BJ (cell line): ENCODE measurements around the gene ST8SIA1. TPM values are rescaled to one million over a fixed set of nuclear protein-coding genes. Genes with fewer than 3 reads are reported as not detected.
"Not testable (repeated sequence)": the region's sequence is repeated elsewhere in the genome, so short reads cannot be mapped to it uniquely, and the experiment has no call there.

Experiments
- CTCF ChIA-PET: fragments of 350-600 bp; formaldehyde crosslinking; extraction: SDS; loops from one replicate; lab custom pipeline; 2021; ENCODE audit warnings: antibody characterized with exemption, inconsistent platforms; lab: Yijun Ruan, JAX
- POLR2A ChIA-PET: fragments of 300-600 bp; sonication (Branson Sonifier 250); formaldehyde crosslinking; extraction: SDS; loops from one replicate; lab custom pipeline; 2021; ENCODE audit warnings: antibody characterized with exemption; lab: Charles Lee
- DNase-seq: peaks from one replicate; pipeline ENCODE4 v3.0.0-alpha.2; 2011; ENCODE audit warnings: low read depth
- H3K27me3 ChIP-seq: 2 replicates; pipeline ENCODE4 v1.6.0; 2011; ENCODE audit warnings: low read length; ENCODE audit not compliant: control insufficient read depth, insufficient read depth
- H3K36me3 ChIP-seq: 2 replicates; pipeline ENCODE4 v1.5.1; 2011; ENCODE audit warnings: low read length; ENCODE audit not compliant: control insufficient read depth, insufficient read depth
- H3K4me3 ChIP-seq: 2 replicates; pipeline ENCODE4 v1.5.1; 2011; ENCODE audit warnings: low read depth, mild to moderate bottlenecking, control low read depth, low read length
- polyA minus RNA-seq: library from RNA; depleted of rRNA, polyadenylated mRNA; stranded (reverse); fragments of >200 nt; gene quantifications from 2 replicates; pipeline ENCODE4 v1.2.3, GENCODE V29; 2011; rRNA and poly(A)+ RNA removed
- polyA plus RNA-seq: library from polyadenylated mRNA; depleted of rRNA; stranded (reverse); fragments of >200 nt; gene quantifications from 2 replicates; pipeline ENCODE4 v1.2.3, GENCODE V29; 2011; rRNA removed
- TF ChIP-seq, protein P1 (sequence below): IDR thresholded peaks from 2 replicates; pipeline ENCODE4 v1.5.1; 2011; ENCODE audit warnings: low read depth, mild to moderate bottlenecking, control low read depth, inconsistent platforms, low read length, moderate library complexity; ENCODE audit not compliant: insufficient read depth

The ST8SIA1 gene
- polyA plus RNA-seq (not detected in 2 replicates), polyA minus RNA-seq (not detected in 2 replicates)

DNA sequence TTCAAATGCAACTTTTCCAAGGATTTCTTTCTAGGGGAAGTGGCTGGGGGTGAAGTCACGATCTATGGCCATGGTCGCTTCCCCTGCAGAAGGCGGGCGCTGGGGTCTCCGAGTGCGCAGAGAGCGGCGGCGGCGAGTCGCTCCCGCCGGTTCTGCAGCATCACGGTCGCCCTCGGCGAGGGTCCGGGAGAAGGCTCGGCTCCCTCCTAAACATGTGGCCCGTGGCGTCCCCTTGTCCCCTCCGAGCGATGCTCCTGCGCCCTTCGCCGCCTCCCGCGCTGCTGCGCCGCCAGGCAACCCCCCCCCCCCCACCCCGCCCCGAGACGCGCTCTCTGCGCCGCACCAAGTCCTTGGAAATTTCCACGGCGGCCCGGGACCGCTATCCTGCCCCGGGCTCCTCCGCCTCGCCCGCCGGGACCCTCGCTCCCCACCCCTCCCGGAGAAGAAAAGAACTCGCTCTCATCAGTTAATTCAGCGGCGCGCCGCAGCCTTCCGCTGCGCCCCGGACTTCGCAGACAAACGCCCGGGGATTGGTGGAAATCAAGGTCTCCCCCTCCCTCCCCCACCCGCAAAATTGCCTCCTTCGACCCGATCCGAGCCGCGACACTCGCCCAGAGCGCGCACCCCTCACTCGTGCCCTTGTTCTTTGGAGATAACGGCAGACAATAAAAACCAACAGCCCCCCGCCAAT lies at the start of gene ST8SIA1:
ST8SIA1 (minus strand) TSS at position 298 of the 691 bp plus-strand sequence. CDS start 475 bp downstream, outside the sequence.
- CTCF ChIA-PET = interaction anchor here (0.7 to 1.9 kb wide), 8 partner anchors 102 to 637 kb away, joined by 3 to 14 read pairs (median 5); no protein-coding TSS in a partner anchor

DNA sequence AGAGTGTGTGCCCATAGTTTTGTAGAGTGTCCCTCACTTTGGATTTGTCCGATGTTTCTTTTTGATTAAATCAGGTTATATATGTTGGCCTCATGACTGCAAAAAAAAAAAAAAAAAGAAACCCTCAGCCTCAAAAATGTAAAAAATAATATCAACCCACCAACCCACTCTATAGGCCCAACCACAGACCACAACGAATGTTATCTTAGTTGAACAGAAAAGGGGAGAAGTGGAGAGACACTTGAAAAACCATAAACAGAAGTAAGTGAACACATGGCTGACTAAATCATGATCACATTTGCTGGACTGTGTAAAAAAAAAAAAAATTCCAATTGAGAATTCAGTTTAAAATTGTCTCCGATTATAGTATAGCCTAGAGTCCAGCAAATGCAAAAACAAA lies 45.5 kb upstream of the ST8SIA1 start:
- TF ChIP-seq, protein P1, sequence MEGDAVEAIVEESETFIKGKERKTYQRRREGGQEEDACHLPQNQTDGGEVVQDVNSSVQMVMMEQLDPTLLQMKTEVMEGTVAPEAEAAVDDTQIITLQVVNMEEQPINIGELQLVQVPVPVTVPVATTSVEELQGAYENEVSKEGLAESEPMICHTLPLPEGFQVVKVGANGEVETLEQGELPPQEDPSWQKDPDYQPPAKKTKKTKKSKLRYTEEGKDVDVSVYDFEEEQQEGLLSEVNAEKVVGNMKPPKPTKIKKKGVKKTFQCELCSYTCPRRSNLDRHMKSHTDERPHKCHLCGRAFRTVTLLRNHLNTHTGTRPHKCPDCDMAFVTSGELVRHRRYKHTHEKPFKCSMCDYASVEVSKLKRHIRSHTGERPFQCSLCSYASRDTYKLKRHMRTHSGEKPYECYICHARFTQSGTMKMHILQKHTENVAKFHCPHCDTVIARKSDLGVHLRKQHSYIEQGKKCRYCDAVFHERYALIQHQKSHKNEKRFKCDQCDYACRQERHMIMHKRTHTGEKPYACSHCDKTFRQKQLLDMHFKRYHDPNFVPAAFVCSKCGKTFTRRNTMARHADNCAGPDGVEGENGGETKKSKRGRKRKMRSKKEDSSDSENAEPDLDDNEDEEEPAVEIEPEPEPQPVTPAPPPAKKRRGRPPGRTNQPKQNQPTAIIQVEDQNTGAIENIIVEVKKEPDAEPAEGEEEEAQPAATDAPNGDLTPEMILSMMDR = no peak
- Histone ChIP-seq H3K36me3 (no peaks in the 10 kb centered on the region), H3K27me3 (no peaks in the 10 kb centered on the region), H3K4me3 (no peak overlapping the region)
- POLR2A ChIA-PET = no interaction called here
- DNase-seq = no peak
- CTCF ChIA-PET = no interaction called here

More for the DNA sequence above, at the start of gene ST8SIA1:
- Histone ChIP-seq H3K27me3 (peaks cover 22% of the 10 kb centered on the region), H3K4me3 (peak within 1 kb of the TSS; percentile 26), H3K36me3 (no peaks in the 10 kb centered on the region)
- TF ChIP-seq, protein P1 = no peak
- no peak for DNase-seq
- POLR2A ChIA-PET = no interaction called here

DNA sequence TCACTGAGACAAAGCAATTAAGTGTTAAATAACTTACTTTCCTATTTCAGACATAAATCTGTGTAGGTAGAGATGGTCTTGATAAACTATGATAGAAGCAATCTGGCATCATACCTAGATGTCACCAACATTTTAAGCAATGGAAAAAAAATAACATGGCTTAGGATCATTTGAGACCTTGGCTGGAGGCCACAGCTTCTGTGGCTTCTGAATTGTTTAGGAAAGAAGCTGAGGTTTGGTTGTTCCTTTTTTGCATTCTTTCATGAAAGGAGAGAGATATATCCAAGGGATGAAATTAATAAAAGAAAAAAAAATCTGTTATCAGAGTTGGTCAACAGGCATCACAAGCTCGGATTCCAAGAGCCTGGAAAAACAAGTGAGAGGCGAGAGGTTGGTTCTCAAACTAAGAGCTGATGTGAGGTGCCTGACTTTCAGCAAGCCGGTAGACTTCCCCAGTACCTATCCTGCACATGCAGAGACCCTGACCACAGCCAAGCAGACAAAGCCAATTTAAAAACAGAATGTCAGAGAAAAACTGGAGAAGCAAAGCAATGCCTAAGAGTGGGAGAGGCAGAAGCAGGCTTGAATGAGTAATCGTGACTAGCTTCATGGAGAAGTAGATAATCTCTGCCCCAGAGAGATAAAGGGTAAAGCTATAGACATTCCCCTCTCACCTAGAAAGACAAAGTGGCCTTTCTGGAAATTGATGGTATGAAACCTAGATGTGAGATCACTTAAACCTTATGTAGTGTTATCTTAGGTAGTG lies 43.4 kb upstream of the ST8SIA1 start:
- DNase-seq = no peak
- ChIA-PET POLR2A (no interaction called here), CTCF (no interaction called here)
- Histone ChIP-seq H3K27me3 (no peaks in the 10 kb centered on the region), H3K4me3 (no peak overlapping the region), H3K36me3 (no peaks in the 10 kb centered on the region)
- TF ChIP-seq, protein P1 = no peak

DNA sequence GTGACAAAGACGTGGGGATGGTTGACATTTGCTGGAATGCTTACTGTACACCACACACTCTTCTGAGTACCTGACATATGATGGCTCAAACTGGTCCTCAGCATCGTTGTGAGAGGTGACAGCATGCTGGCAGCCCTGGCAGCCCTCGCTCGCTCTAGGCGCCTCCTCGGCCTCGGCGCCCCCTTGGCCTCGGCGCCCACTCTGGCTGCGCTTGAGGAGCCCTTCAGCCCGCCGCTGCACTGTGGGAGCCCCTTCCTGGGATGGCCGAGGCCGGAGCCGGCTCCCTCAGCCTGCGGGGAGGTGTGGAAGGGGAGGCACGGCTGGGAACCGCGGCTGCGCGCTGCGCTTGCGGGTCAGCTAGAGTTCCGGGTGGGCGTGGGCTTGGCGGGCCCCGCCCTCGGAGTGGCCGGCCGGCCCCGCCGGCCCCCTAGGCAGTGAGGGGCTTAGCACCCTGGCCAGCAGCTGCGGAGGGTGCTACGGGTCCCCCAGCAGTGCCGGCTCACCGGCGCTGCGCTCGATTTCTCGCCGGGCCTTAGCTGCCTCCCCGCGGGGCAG lies 42.2 kb upstream of the ST8SIA1 start:
- DNase-seq, H3K36me3 ChIP-seq, CTCF ChIA-PET, POLR2A ChIA-PET, H3K27me3 ChIP-seq, H3K4me3 ChIP-seq: not testable (repeated sequence)

DNA sequence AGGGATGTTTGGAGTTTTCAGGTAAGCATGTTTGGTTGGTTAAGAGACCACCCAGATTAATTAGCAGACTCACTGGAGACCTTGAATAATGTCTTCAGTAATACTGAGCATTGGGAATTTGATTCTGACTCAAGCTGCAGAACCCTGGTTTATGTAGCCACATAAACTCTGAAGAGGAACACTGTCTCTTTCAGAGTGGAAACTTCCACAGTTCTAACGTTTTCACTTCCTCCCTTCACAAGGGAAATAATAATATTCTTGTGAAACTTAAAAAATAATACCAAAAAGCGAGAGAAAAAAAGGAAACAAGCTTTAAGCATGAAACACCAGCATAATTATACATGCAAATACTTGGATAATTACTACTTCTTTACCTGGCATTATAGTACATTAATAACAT lies 40.0 kb upstream of the ST8SIA1 start:
- POLR2A ChIA-PET = no interaction called here
- Histone ChIP-seq H3K4me3 (no peak overlapping the region), H3K36me3 (no peaks in the 10 kb centered on the region), H3K27me3 (no peaks in the 10 kb centered on the region)
- no peak for DNase-seq
- TF ChIP-seq, protein P1 = no peak
- CTCF ChIA-PET = interaction anchor here (0.6 kb wide), 1 partner anchor 614 kb away, joined by 3 read pairs; no protein-coding TSS in a partner anchor
